ENCODE data around the gene PLD5.

DNA sequence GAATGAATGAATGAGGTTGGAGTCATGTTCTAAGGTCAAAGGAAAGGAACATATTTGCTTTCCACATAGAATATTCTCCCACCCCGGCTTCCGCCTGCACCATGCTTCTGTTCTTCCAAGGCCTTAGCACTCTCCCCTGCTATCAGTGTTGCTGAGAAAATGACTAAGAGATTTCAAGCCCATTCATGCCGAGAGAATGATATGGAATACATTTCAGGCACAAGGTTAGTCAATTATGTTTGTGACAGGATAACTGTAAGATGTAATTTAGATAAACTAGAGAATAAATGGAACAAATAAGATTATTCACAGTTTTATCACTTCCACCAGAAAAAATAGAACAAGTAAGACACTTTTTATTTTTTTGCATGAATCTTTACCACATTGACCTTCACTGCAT is 122.6 kb downstream of the PLD5 start:
- TF ChIP-seq SP1 (IDR thresholded peaks at IDR 0.05) (no peak), HNF4G (IDR thresholded peaks at IDR 0.05) (no peak), CTCF (IDR thresholded peaks at IDR 0.05; ENCODE audit: low read depth, low read length, missing input control) (no peak), MAX (IDR thresholded peaks at IDR 0.05) (no peak), TAF1 (conservative IDR thresholded peaks at IDR 0.05) (no peak), REST (IDR thresholded peaks at IDR 0.05) (no peak), GABPA (IDR thresholded peaks at IDR 0.05 in 1 of 2, conservative IDR thresholded peaks at IDR 0.05 in 1 of 2) (no peak), YY1 (IDR thresholded peaks at IDR 0.05) (no peak), JUND (IDR thresholded peaks at IDR 0.05) (no peak)
- TF ChIP-seq, protein P1, sequence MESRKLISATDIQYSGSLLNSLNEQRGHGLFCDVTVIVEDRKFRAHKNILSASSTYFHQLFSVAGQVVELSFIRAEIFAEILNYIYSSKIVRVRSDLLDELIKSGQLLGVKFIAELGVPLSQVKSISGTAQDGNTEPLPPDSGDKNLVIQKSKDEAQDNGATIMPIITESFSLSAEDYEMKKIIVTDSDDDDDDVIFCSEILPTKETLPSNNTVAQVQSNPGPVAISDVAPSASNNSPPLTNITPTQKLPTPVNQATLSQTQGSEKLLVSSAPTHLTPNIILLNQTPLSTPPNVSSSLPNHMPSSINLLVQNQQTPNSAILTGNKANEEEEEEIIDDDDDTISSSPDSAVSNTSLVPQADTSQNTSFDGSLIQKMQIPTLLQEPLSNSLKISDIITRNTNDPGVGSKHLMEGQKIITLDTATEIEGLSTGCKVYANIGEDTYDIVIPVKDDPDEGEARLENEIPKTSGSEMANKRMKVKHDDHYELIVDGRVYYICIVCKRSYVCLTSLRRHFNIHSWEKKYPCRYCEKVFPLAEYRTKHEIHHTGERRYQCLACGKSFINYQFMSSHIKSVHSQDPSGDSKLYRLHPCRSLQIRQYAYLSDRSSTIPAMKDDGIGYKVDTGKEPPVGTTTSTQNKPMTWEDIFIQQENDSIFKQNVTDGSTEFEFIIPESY (IDR thresholded peaks at IDR 0.05), result no peak
- TF ChIP-seq, protein P2, sequence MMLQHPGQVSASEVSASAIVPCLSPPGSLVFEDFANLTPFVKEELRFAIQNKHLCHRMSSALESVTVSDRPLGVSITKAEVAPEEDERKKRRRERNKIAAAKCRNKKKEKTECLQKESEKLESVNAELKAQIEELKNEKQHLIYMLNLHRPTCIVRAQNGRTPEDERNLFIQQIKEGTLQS (IDR thresholded peaks at IDR 0.05), result no peak

All from liver (tissue), 3 donors.